Liver (tissue), 3 donors: ENCODE data around the gene TSSK2.

ENCODE experiments used
- RAD21 ChIP-seq, 2 donors: IDR thresholded peaks; 2 replicates each; pipeline ENCODE4 v1.6.1; 2016; ENCODE audit warnings: antibody characterized with exemption in 2 of 2, mild to moderate bottlenecking in 2 of 2
- YY1 ChIP-seq: IDR thresholded peaks from 2 replicates; pipeline ENCODE4 v1.6.1; 2016; ENCODE audit warnings: antibody characterized with exemption, mild to moderate bottlenecking
- TF ChIP-seq, protein P1 (sequence below): fragments of 150-350 bp; IDR thresholded peaks from 2 replicates; pipeline ENCODE4 v1.5.1; 2017; ENCODE audit warnings: improper control_type of control experiment, low read depth, low read length; ENCODE audit not compliant: missing input control
- TF ChIP-seq, protein P2 (sequence below): IDR thresholded peaks from 2 replicates; pipeline ENCODE4 v1.6.1; 2016; ENCODE audit warnings: antibody characterized with exemption
- donor health status: healthy.
- donor health status: healthy.

DNA sequence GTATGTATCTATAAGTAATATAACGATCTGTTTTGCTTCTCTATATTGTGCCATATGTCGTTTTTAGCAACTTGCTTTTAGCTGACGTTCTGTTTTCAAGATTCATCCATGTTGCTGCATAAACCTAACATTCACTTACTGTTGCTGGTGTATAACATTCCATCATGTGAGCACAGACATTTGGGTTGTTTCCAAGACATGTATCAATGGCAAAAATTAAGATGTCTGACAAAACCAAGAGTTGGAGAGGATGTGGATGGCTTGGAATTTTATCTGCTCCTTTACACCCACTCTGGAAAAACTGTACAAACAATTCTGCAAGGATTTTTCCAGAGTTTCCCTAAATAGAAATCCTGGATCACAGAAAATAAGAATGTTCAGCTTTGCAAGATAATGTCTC lies 49.8 kb upstream of the TSSK2 start:
- no peak for TF ChIP-seq RAD21 (IDR thresholded peaks at IDR 0.05)
- no peak for TF ChIP-seq YY1
- TF ChIP-seq, protein P1, sequence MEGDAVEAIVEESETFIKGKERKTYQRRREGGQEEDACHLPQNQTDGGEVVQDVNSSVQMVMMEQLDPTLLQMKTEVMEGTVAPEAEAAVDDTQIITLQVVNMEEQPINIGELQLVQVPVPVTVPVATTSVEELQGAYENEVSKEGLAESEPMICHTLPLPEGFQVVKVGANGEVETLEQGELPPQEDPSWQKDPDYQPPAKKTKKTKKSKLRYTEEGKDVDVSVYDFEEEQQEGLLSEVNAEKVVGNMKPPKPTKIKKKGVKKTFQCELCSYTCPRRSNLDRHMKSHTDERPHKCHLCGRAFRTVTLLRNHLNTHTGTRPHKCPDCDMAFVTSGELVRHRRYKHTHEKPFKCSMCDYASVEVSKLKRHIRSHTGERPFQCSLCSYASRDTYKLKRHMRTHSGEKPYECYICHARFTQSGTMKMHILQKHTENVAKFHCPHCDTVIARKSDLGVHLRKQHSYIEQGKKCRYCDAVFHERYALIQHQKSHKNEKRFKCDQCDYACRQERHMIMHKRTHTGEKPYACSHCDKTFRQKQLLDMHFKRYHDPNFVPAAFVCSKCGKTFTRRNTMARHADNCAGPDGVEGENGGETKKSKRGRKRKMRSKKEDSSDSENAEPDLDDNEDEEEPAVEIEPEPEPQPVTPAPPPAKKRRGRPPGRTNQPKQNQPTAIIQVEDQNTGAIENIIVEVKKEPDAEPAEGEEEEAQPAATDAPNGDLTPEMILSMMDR, result no peak
- TF ChIP-seq, protein P2, sequence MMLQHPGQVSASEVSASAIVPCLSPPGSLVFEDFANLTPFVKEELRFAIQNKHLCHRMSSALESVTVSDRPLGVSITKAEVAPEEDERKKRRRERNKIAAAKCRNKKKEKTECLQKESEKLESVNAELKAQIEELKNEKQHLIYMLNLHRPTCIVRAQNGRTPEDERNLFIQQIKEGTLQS, result no peak
